ENCODE measurements around the gene GAS6. TPM values are rescaled to one million over a fixed set of nuclear protein-coding genes. Genes with fewer than 3 reads are reported as not detected.

The GAS6 gene
- total and polyA plus RNA-seq, 2 donors (not counting 1 experiment from before 2014, with no cell fraction given) = 0.25 to 0.78 TPM

GRCh38 chr13:113855012-113855921, 8.6 kb downstream of the GAS6 start:
- POLR2A ChIA-PET = no interaction called here

More at GRCh38 chr13:113855012-113855921, 8.6 kb downstream of the GAS6 start:
- H3K79me2 ChIP-seq (ENCODE audit: control insufficient read depth, insufficient read depth, low read length) = no peaks in the 10 kb centered on the region
- TF ChIP-seq CTCF (IDR thresholded peaks at IDR 0.05) (no peak), EZH2 (IDR thresholded peaks at IDR 0.05; ENCODE audit: borderline replicate concordance, insufficient read depth, low read depth, low read length, poor library complexity, severe bottlenecking) (no peak)
- H3K36me3 ChIP-seq (replicated peaks in 1 of 2; ENCODE audit: control extremely low read depth in 1 of 2, control insufficient read depth in 1 of 2, extremely low read depth in 1 of 2, insufficient read depth in 2 of 2, low read length in 1 of 2) = no peaks in the 10 kb centered on the region
- CTCF ChIA-PET = no interaction called here
- no peaks in the 10 kb centered on the region for H4K20me1 ChIP-seq (ENCODE audit: control insufficient read depth, insufficient read depth, low read length, poor library complexity, severe bottlenecking)
- H3K4me3 ChIP-seq (ENCODE audit: control extremely low read depth in 1 of 5, extremely low read depth in 1 of 5, insufficient read depth in 1 of 5, low read depth in 2 of 5, low read length in 4 of 5) = no peak overlapping the region
- WGBS (ENCODE audit: insufficient coverage) = 67% methylated on average over 32 of the region's 33 CpGs
- no peak overlapping the region for H3K4me3 Mint-ChIP-seq
- no peak overlapping the region for H3K4me2 ChIP-seq (replicated peaks; ENCODE audit: low read depth, low read length, poor library complexity, severe bottlenecking)
- H3K27me3 ChIP-seq (replicated peaks in 1 of 4; ENCODE audit: control extremely low read depth in 1 of 4, control insufficient read depth in 3 of 4, insufficient read depth in 4 of 4, low read length in 3 of 4) = peaks cover 0 to 42% (median 11%) of the 10 kb centered on the region in 4 experiments
- H3K27me3 Mint-ChIP-seq = peaks cover 31% of the 10 kb centered on the region
- peaks cover 0 to 21% (median 0%) of the 10 kb centered on the region in 3 donors for H3K9me3 ChIP-seq (ENCODE audit: control extremely low read depth in 1 of 3, control insufficient read depth in 2 of 3, insufficient read depth in 1 of 3, low read length in 2 of 3)
- ATAC-seq (ENCODE audit: low read depth) (no peak), DNase-seq (no peak)
- H3K4me1 ChIP-seq (ENCODE audit: control insufficient read depth in 2 of 2, insufficient read depth in 2 of 2, low read length in 2 of 2) = peaks cover 0 to 8% of the 10 kb centered on the region in 2 donors
- intact Hi-C loops (cut with micrococcal nuclease) = no loop called here
- peaks cover 5% of the 10 kb centered on the region for H3K9me3 Mint-ChIP-seq (ENCODE audit: insufficient read depth)
- no peak overlapping the region for H3K27ac Mint-ChIP-seq
- H3K4me1 Mint-ChIP-seq = peaks cover 6% of the 10 kb centered on the region
- H3K9ac ChIP-seq (ENCODE audit: low read length) = no peak overlapping the region
- no peak overlapping the region for H3K27ac ChIP-seq (ENCODE audit: low read length in 2 of 2)
- H2AFZ ChIP-seq (ENCODE audit: insufficient read depth, low read depth, low read length, poor library complexity, severe bottlenecking) = no peak overlapping the region
